WTC11 (cell line): ENCODE measurements around the gene PRLR. TPM values are rescaled to one million over a fixed set of nuclear protein-coding genes. Genes with fewer than 3 reads are reported as not detected.
A peak's percentile ranks its signal among the peaks of the same experiment; 100 is the strongest.

Experiments
- ATAC-seq: fragments of 200-7000 bp; cut with Tn5 transposase; 2 replicates; pipeline ENCODE4 v1.10.0; 2021; ENCODE audit warnings: mild to moderate bottlenecking, moderate library complexity
- CTCF ChIA-PET: fragments of 300-600 bp; sonication (Branson Sonifier 250); formaldehyde crosslinking; loops from one replicate; lab custom pipeline; 2021; ENCODE audit warnings: antibody characterized with exemption; lab: Charles Lee
- POLR2A ChIA-PET: fragments of 350-600 bp; sonication (Branson Sonifier 250); formaldehyde crosslinking; loops from one replicate; lab custom pipeline; 2021; ENCODE audit warnings: antibody characterized with exemption; lab: Charles Lee
- DNase-seq: peaks from one replicate; pipeline ENCODE4 v3.0.0; 2021; ENCODE audit warnings: low spot score
- H3K27ac Mint-ChIP-seq: 2 replicates; pipeline ENCODE4 v1.8.0; 2021; ENCODE audit warnings: mixed read lengths
- H3K27me3 Mint-ChIP-seq: 2 replicates; pipeline ENCODE4 v1.8.0; 2021; ENCODE audit warnings: low read depth, mild to moderate bottlenecking, moderate library complexity, mixed read lengths
- H3K36me3 Mint-ChIP-seq: 2 replicates; pipeline ENCODE4 v1.8.0; 2021; ENCODE audit warnings: mixed read lengths
- H3K4me1 Mint-ChIP-seq: 2 replicates; pipeline ENCODE4 v1.8.0; 2022; ENCODE audit warnings: mixed read lengths
- H3K4me3 Mint-ChIP-seq: 2 replicates; pipeline ENCODE4 v1.8.0; 2021; ENCODE audit warnings: mild to moderate bottlenecking, moderate library complexity, mixed read lengths
- H3K9me3 Mint-ChIP-seq: 2 replicates; pipeline ENCODE4 v1.8.0; 2021; ENCODE audit warnings: mixed read lengths
- CDX4 ChIP-seq: fragments of 250-450 bp; sonication (Bioruptor Pico); IDR thresholded peaks from 2 replicates; pipeline ENCODE4 v1.9.0; 2021; ENCODE audit warnings: moderate library complexity, mild to moderate bottlenecking, inconsistent platforms, borderline replicate concordance
- CREM ChIP-seq: sonication (generic); formaldehyde crosslinking; IDR thresholded peaks from 2 replicates; pipeline ENCODE4 v1.8.1; 2022; ENCODE audit warnings: mild to moderate bottlenecking, missing genetic modification reagents, moderate library complexity
- ERG ChIP-seq: fragments of 250-450 bp; sonication (Bioruptor Pico); IDR thresholded peaks from 2 replicates; pipeline ENCODE4 v1.8.0; 2021; ENCODE audit warnings: mild to moderate bottlenecking
- ESRRA ChIP-seq: sonication (generic); formaldehyde crosslinking; IDR thresholded peaks from 2 replicates; pipeline ENCODE4 v1.8.1; 2022; ENCODE audit warnings: mild to moderate bottlenecking, missing genetic modification reagents, borderline replicate concordance
- FOXJ3 ChIP-seq: sonication (generic); formaldehyde crosslinking; IDR thresholded peaks from 2 replicates; pipeline ENCODE4 v1.9.0; 2021; ENCODE audit warnings: missing genetic modification reagents, mild to moderate bottlenecking, borderline replicate concordance
- HMGA2 ChIP-seq: fragments of 250-450 bp; sonication (Bioruptor Pico); IDR thresholded peaks from 2 replicates; pipeline ENCODE4 v1.4.0; 2021; ENCODE audit warnings: mild to moderate bottlenecking, moderate library complexity
- KAT7 ChIP-seq: sonication (generic); formaldehyde crosslinking; IDR thresholded peaks from 2 replicates; pipeline ENCODE4 v1.8.1; 2023; ENCODE audit warnings: missing genetic modification reagents, mild to moderate bottlenecking, borderline replicate concordance
- NFE2L1 ChIP-seq: sonication (generic); formaldehyde crosslinking; IDR thresholded peaks from 2 replicates; pipeline ENCODE4 v1.8.1; 2023; ENCODE audit warnings: missing genetic modification reagents
- NFYB ChIP-seq: sonication (generic); formaldehyde crosslinking; conservative IDR thresholded peaks from 2 replicates; pipeline ENCODE4 v1.8.0; 2022; ENCODE audit warnings: low read depth, missing genetic modification reagents
- RORB ChIP-seq: fragments of 250-450 bp; sonication (Bioruptor Pico); IDR thresholded peaks from 2 replicates; pipeline ENCODE4 v1.9.0; 2021; ENCODE audit warnings: mild to moderate bottlenecking
- SMAD3 ChIP-seq: sonication (generic); formaldehyde crosslinking; IDR thresholded peaks from 2 replicates; pipeline ENCODE4 v1.8.0; 2022; ENCODE audit warnings: missing genetic modification reagents, mild to moderate bottlenecking, borderline replicate concordance
- SP1 ChIP-seq: sonication (generic); formaldehyde crosslinking; conservative IDR thresholded peaks from 2 replicates; pipeline ENCODE4 v1.8.1; 2022; ENCODE audit warnings: missing genetic modification reagents
- TEAD1 ChIP-seq: sonication (generic); formaldehyde crosslinking; IDR thresholded peaks from 2 replicates; pipeline ENCODE4 v1.8.0; 2022; ENCODE audit warnings: mild to moderate bottlenecking, missing genetic modification reagents
- TEAD4 ChIP-seq: sonication (generic); formaldehyde crosslinking; IDR thresholded peaks from 2 replicates; pipeline ENCODE4 v1.8.0; 2022; ENCODE audit warnings: mild to moderate bottlenecking, missing genetic modification reagents
- USF2 ChIP-seq: sonication (generic); formaldehyde crosslinking; IDR thresholded peaks from 2 replicates; pipeline ENCODE4 v1.8.1; 2023; ENCODE audit warnings: mild to moderate bottlenecking, missing genetic modification reagents, moderate library complexity
- ZNF121 ChIP-seq: sonication (generic); formaldehyde crosslinking; IDR thresholded peaks from 2 replicates; pipeline ENCODE4 v1.8.0; 2023; ENCODE audit warnings: missing genetic modification reagents
- ZNF138 ChIP-seq: sonication (generic); formaldehyde crosslinking; conservative IDR thresholded peaks from 2 replicates; pipeline ENCODE4 v1.8.1; 2022; ENCODE audit warnings: mild to moderate bottlenecking, moderate library complexity, missing genetic modification reagents
- ZNF263 ChIP-seq: sonication (generic); formaldehyde crosslinking; IDR thresholded peaks from 2 replicates; pipeline ENCODE4 v1.8.1; 2022; ENCODE audit warnings: low read depth, mild to moderate bottlenecking, moderate library complexity, missing genetic modification reagents
- ZNF416 ChIP-seq: fragments of 250-450 bp; sonication (Bioruptor Pico); IDR thresholded peaks from 2 replicates; pipeline ENCODE4 v1.9.0; 2021; ENCODE audit warnings: mild to moderate bottlenecking, inconsistent platforms
- ZNF425 ChIP-seq: fragments of 250-450 bp; sonication (Bioruptor Pico); conservative IDR thresholded peaks from 2 replicates; pipeline ENCODE4 v1.9.0; 2021; ENCODE audit warnings: mild to moderate bottlenecking
- ZSCAN18 ChIP-seq: fragments of 250-450 bp; sonication (Bioruptor Pico); IDR thresholded peaks from 2 replicates; pipeline ENCODE4 v2.1.2; 2022; ENCODE audit warnings: mild to moderate bottlenecking, moderate library complexity
- total RNA-seq: library from RNA; stranded (reverse); gene quantifications from 3 replicates; pipeline ENCODE4 v1.2.3, GENCODE V29; 2021
- TF ChIP-seq, protein P1 (sequence below): sonication (generic); formaldehyde crosslinking; IDR thresholded peaks from 2 replicates; pipeline ENCODE4 v1.8.0; 2022; ENCODE audit warnings: mild to moderate bottlenecking, missing genetic modification reagents
- TF ChIP-seq, protein P2 (sequence below): sonication (generic); formaldehyde crosslinking; IDR thresholded peaks from 2 replicates; pipeline ENCODE4 v1.8.0; 2023; ENCODE audit warnings: mild to moderate bottlenecking, missing genetic modification reagents

The PRLR gene
- total RNA-seq, 1 experiment from 2014 or later, result 3.2 TPM

GRCh38 chr5:35158622-35159369 is 71.5 kb downstream of the PRLR start:
- H3K27me3 Mint-ChIP-seq, result peaks cover 11% of the 10 kb centered on the region
- ATAC-seq, result no peak
- POLR2A ChIA-PET, result no interaction called here
- DNase-seq, result no peak
- H3K9me3 Mint-ChIP-seq, result peaks cover 14% of the 10 kb centered on the region
- no peak overlapping the region for H3K4me3 Mint-ChIP-seq
- CTCF ChIA-PET, result no interaction called here
- no peaks in the 10 kb centered on the region for H3K36me3 Mint-ChIP-seq
- peaks cover 29% of the 10 kb centered on the region for H3K4me1 Mint-ChIP-seq
- no peak for TF ChIP-seq NFE2L1
- TF ChIP-seq ERG (CRISPR knock-in tag), result no peak
- no peak for TF ChIP-seq RORB
- no peak for TF ChIP-seq HMGA2 (CRISPR knock-in tag)
- no peak for TF ChIP-seq ZNF138 (CRISPR knock-in tag)
- TF ChIP-seq KAT7 (CRISPR knock-in tag), result no peak
- TF ChIP-seq SP1, result no peak
- no peak for TF ChIP-seq ZNF425 (CRISPR knock-in tag)
- TF ChIP-seq ESRRA (CRISPR knock-in tag), result no peak
- no peak for TF ChIP-seq ZNF263 (CRISPR knock-in tag)
- TF ChIP-seq NFYB (CRISPR knock-in tag), result no peak
- no peak for TF ChIP-seq SMAD3
- no peak for TF ChIP-seq FOXJ3 (CRISPR knock-in tag)
- TF ChIP-seq, protein P1, sequence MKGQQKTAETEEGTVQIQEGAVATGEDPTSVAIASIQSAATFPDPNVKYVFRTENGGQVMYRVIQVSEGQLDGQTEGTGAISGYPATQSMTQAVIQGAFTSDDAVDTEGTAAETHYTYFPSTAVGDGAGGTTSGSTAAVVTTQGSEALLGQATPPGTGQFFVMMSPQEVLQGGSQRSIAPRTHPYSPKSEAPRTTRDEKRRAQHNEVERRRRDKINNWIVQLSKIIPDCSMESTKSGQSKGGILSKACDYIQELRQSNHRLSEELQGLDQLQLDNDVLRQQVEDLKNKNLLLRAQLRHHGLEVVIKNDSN, result no peak
- no peak for TF ChIP-seq TEAD1 (CRISPR knock-in tag)
- TF ChIP-seq ZNF121 (CRISPR knock-in tag), result no peak
- H3K27ac Mint-ChIP-seq, result peak overlapping the region; percentile 24; the same call in 1 of the 2 replicates

GRCh38 chr5:35158204-35158603 is 72.1 kb downstream of the PRLR start:
- H3K27me3 Mint-ChIP-seq, result peaks cover 11% of the 10 kb centered on the region
- peaks cover 14% of the 10 kb centered on the region for H3K9me3 Mint-ChIP-seq
- H3K27ac Mint-ChIP-seq, result no peak overlapping the region
- no peak for DNase-seq
- peaks cover 27% of the 10 kb centered on the region for H3K4me1 Mint-ChIP-seq
- CTCF ChIA-PET, result no interaction called here
- POLR2A ChIA-PET, result interaction anchor here (0.6 kb wide), 1 partner anchor 110 kb away, joined by 3 read pairs; no protein-coding TSS in a partner anchor
- no peak for ATAC-seq
- no peaks in the 10 kb centered on the region for H3K36me3 Mint-ChIP-seq
- no peak overlapping the region for H3K4me3 Mint-ChIP-seq
- TF ChIP-seq KAT7 (CRISPR knock-in tag), result no peak
- TF ChIP-seq, protein P2, sequence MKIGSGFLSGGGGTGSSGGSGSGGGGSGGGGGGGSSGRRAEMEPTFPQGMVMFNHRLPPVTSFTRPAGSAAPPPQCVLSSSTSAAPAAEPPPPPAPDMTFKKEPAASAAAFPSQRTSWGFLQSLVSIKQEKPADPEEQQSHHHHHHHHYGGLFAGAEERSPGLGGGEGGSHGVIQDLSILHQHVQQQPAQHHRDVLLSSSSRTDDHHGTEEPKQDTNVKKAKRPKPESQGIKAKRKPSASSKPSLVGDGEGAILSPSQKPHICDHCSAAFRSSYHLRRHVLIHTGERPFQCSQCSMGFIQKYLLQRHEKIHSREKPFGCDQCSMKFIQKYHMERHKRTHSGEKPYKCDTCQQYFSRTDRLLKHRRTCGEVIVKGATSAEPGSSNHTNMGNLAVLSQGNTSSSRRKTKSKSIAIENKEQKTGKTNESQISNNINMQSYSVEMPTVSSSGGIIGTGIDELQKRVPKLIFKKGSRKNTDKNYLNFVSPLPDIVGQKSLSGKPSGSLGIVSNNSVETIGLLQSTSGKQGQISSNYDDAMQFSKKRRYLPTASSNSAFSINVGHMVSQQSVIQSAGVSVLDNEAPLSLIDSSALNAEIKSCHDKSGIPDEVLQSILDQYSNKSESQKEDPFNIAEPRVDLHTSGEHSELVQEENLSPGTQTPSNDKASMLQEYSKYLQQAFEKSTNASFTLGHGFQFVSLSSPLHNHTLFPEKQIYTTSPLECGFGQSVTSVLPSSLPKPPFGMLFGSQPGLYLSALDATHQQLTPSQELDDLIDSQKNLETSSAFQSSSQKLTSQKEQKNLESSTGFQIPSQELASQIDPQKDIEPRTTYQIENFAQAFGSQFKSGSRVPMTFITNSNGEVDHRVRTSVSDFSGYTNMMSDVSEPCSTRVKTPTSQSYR (CRISPR knock-in tag), result no peak
- no peak for TF ChIP-seq USF2 (CRISPR knock-in tag)
- TF ChIP-seq CDX4 (CRISPR knock-in tag), result no peak
- no peak for TF ChIP-seq TEAD4 (CRISPR knock-in tag)
- TF ChIP-seq ZSCAN18 (CRISPR knock-in tag), result no peak
- no peak for TF ChIP-seq CREM (CRISPR knock-in tag)
- no peak for TF ChIP-seq SMAD3
- no peak for TF ChIP-seq ZNF416 (CRISPR knock-in tag)
- TF ChIP-seq, all 79 proteins: peak for 0
